Neural cell (in vitro differentiated cells): ENCODE measurements around the gene TTC34.

ENCODE experiments used
- CTCF ChIP-seq: fragments of 450-650 bp; IDR thresholded peaks from 2 replicates; pipeline ENCODE4 v1.5.1; 2014; ENCODE audit warnings: antibody characterized with exemption, mild to moderate bottlenecking, moderate library complexity; ENCODE audit not compliant: poor library complexity, severe bottlenecking
- EZH2 ChIP-seq: fragments of 200-600, 300-800 bp; shearing (Covaris generic), sonication (generic); IDR thresholded peaks from 2 replicates; pipeline ENCODE4 v1.6.1; 2014; ENCODE audit warnings: antibody characterized with exemption, low read length, borderline replicate concordance, mild to moderate bottlenecking; ENCODE audit not compliant: insufficient read depth, poor library complexity, severe bottlenecking
- POLR2AphosphoS5 ChIP-seq: IDR thresholded peaks from 2 replicates; pipeline ENCODE4 v1.6.1; 2012
- SMC3 ChIP-seq: fragments of 450-650 bp; conservative IDR thresholded peaks from 2 replicates; pipeline ENCODE4 v1.6.1; 2014; ENCODE audit warnings: antibody characterized with exemption, mild to moderate bottlenecking, moderate library complexity; ENCODE audit not compliant: poor library complexity
- TF ChIP-seq, protein P1 (sequence below): IDR thresholded peaks from 2 replicates; pipeline ENCODE4 v1.6.1; 2012; ENCODE audit warnings: borderline replicate concordance

DNA sequence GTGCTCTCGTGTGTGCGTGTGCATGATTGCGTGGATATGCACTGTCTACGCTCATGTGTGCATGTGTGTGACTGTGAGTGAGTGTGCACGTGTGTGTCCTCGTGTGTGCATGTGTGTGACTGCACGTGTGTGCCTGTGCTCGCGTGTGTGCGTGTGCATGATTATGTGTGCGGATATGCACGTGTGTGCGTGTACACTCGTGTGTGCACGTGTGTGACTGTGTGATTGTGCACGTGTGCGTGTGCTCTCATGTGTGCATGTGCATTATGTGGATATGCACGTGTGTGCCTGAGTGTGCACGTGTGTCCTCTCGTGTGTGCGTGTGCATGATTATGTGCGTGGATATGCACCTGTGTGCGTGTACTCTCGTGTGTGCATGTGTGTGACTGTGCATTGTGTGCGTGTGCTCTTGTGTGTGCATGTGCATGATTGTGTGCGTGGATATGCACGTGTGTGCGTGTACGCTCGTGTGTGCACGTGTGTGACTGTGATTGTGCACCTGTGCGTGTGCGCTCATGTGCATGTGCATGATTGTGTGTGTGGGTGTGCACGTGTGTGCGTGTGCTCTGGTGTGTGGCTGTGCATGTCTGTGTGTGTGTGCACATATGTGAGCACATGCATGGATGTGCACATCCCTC, 170.9 kb downstream of the TTC34 start:
- TF ChIP-seq EZH2 (no peak), CTCF (no peak), POLR2AphosphoS5 (no peak), SMC3 (no peak)
- TF ChIP-seq, protein P1, sequence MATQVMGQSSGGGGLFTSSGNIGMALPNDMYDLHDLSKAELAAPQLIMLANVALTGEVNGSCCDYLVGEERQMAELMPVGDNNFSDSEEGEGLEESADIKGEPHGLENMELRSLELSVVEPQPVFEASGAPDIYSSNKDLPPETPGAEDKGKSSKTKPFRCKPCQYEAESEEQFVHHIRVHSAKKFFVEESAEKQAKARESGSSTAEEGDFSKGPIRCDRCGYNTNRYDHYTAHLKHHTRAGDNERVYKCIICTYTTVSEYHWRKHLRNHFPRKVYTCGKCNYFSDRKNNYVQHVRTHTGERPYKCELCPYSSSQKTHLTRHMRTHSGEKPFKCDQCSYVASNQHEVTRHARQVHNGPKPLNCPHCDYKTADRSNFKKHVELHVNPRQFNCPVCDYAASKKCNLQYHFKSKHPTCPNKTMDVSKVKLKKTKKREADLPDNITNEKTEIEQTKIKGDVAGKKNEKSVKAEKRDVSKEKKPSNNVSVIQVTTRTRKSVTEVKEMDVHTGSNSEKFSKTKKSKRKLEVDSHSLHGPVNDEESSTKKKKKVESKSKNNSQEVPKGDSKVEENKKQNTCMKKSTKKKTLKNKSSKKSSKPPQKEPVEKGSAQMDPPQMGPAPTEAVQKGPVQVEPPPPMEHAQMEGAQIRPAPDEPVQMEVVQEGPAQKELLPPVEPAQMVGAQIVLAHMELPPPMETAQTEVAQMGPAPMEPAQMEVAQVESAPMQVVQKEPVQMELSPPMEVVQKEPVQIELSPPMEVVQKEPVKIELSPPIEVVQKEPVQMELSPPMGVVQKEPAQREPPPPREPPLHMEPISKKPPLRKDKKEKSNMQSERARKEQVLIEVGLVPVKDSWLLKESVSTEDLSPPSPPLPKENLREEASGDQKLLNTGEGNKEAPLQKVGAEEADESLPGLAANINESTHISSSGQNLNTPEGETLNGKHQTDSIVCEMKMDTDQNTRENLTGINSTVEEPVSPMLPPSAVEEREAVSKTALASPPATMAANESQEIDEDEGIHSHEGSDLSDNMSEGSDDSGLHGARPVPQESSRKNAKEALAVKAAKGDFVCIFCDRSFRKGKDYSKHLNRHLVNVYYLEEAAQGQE: no peak
